GM18499 (cell line): ENCODE measurements around the gene SIRT2.
"Not testable (repeated sequence)": the region's sequence is repeated elsewhere in the genome, so short reads cannot be mapped to it uniquely, and the experiment has no call there.

Experiments
- ATAC-seq: cut with Tn5 transposase; IDR thresholded peaks from one replicate; pipeline ENCODE4 v1.9.1; 2021; ENCODE audit warnings: moderate number of reproducible peaks; ENCODE audit not compliant: insufficient read depth, unreplicated experiment

The SIRT2 gene

DNA sequence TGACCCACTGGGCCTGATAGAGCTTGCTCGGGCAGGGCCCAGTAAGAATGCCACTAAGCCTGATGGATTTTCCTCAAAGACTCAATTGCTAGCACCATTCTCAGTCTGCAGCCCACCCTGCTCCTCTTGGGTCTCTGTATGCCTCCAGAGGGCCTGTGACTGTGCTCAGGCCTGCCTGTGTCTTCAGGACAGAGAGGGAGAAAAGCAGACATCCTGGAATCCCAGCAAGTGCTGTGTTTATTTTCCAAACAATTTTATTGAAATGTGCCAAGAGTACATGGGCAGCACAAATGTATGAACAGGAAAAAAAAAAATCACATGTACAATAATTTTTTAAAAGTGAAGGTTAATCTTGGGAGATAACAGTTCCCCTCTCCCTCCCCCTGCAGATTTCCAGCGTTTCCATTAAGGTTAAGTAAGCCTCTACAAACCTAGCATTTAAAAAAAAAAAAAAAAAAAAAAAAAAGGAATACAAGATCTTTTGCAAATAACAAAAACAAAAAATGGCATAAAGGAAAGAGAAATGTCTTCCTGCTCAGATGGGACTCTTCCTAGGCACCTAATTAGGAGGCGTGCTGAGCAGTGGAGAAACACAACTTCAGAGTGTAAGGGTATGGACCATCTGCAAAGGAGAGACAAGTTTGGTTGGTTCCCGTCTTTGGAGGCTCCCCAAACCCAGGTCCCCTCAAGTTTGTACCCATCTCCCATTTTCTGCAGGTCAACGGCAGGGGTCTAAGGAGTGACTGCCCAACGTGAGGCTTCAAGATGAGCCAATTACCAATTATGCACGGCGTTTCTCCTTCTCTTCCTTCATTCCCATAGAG lies 63.0 kb downstream of the SIRT2 start:
- no peak for ATAC-seq

DNA sequence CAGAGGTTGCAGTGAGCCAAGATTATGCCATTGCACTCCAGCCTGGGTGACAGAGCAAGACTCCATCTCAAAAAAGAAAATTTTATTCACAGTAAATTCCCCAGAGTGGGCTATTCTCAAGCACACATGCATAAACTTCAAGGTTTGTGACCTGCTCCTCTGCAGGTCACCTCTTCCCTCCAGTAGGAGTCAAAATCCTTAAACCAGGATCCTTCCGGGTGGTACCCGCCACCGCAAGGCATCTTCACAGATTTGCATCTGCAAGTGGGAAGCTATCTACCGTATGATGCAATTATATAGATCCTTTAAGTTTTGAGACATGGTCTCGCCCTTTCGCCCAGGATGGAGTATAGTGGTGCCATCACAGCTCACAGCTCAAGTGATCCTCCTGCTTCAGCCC lies 64.8 kb downstream of the SIRT2 start:
- no peak for ATAC-seq

GRCh38 chr19:38834104-38834490 lies 65.3 kb downstream of the SIRT2 start:
- no peak for ATAC-seq

- no peak for ATAC-seq
These were observed 66.4 kb downstream of the SIRT2 start for GRCh38 chr19:38833092-38833425.

GRCh38 chr19:38831142-38831605 lies 68.2 kb downstream of the SIRT2 start:
- no peak for ATAC-seq

DNA sequence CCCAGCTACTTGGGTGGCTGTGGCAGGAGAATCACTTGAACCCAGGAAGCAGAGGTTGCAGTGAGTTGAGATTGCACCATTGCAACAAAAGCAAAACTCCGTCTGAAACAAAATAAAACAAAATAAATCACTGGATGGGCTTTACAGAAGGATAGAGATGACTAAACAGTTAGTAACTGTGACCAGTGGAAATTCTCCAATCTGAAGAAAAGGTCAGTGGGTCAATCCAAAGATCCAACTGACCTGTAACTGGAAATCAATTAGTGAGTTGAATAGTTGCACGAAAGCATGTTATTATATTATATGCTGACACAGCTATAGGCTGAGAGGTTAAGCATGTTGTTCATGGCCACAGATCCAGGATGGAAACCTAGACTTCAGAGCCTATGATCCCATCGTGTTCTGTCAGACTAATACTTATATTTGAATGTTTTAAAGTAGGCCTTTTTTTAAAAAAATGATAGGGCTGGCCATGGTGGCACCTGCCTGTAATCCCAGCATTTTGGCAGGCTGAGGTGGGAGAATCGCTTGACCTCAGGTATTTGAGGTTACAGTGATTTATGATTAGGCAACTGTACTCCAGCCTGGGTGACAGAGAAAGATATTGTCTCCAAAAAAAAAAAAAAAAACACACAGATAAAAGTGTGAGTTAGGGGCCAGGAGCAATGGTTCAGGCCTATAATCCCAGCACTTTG lies 69.2 kb downstream of the SIRT2 start:
- ATAC-seq, result no peak

DNA sequence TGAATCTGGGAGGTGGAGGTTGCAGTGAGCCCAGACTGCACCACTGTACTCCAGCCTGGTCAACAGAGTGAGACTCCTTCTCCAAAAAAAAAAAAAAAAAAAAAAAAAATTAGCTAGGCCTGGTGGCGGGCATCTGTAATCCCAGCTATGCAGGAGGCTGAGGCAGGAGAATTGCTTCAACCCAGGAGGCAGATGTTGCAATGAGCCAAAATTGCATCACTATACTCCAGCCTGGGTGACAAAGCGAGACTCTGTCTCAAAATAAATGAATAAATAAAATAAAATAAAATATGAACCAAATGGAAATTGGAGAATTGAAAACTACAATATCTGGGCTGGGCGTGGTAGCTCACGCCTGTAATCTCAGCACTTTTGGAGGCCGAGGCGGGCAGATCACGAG lies 70.2 kb downstream of the SIRT2 start:
- not testable (repeated sequence) for ATAC-seq
